HepG2 (cell line): ENCODE results near the gene S100P. TPM values are rescaled to one million over a fixed set of nuclear protein-coding genes. Genes with fewer than 3 reads are reported as not detected.

Source experiments
- BRCA1 ChIP-seq: sonication (generic); formaldehyde crosslinking; IDR thresholded peaks from 2 replicates; pipeline ENCODE4 v1.4.0; 2020; ENCODE audit warnings: missing genetic modification reagents
- EZH2 ChIP-seq: conservative IDR thresholded peaks from 2 replicates; pipeline ENCODE4 v1.6.1; 2012; ENCODE audit warnings: mild to moderate bottlenecking, low read depth, low read length, moderate library complexity
- HINFP ChIP-seq: sonication (generic); formaldehyde crosslinking; IDR thresholded peaks from 2 replicates; pipeline ENCODE4 v1.4.0; 2020; ENCODE audit warnings: low read depth, mild to moderate bottlenecking, missing genetic modification reagents
- HOXA5 ChIP-seq: sonication (generic); formaldehyde crosslinking; IDR thresholded peaks from 2 replicates; pipeline ENCODE4 v1.4.0; 2020; ENCODE audit warnings: missing genetic modification reagents
- JUND ChIP-seq: sonication (generic); formaldehyde crosslinking; IDR thresholded peaks from 2 replicates; pipeline ENCODE4 v1.8.0; 2022; ENCODE audit warnings: mild to moderate bottlenecking, missing genetic modification reagents
- PAWR ChIP-seq: sonication (generic); formaldehyde crosslinking; IDR thresholded peaks from 2 replicates; pipeline ENCODE4 v1.4.0; 2020; ENCODE audit warnings: missing genetic modification reagents, mild to moderate bottlenecking, borderline replicate concordance
- PHB2 ChIP-seq: fragments of 450-650 bp; IDR thresholded peaks from 2 replicates; pipeline ENCODE4 v1.6.1; 2018; ENCODE audit not compliant: partially characterized antibody
- POLR2A ChIP-seq, 2 experiments: IDR thresholded peaks; 2 replicates each; pipeline ENCODE4 v1.6.1; 2011; ENCODE audit warnings: low read depth in 2 of 2, low read length in 2 of 2, mild to moderate bottlenecking in 1 of 2, moderate library complexity in 1 of 2; ENCODE audit not compliant: insufficient read depth in 1 of 2
- TAF1 ChIP-seq: sonication (generic); formaldehyde crosslinking; IDR thresholded peaks from 2 replicates; pipeline ENCODE4 v1.4.0; 2020; ENCODE audit warnings: missing genetic modification reagents
- ZFP41 ChIP-seq: sonication (generic); formaldehyde crosslinking; IDR thresholded peaks from 2 replicates; pipeline ENCODE4 v1.4.0; 2020; ENCODE audit warnings: mild to moderate bottlenecking, missing genetic modification reagents, borderline replicate concordance
- ZKSCAN8 ChIP-seq: IDR thresholded peaks from 2 replicates; pipeline ENCODE4 v1.6.1; 2016; ENCODE audit warnings: borderline replicate concordance, missing genetic modification reagents, missing compliant biosample characterization
- ZNF101 ChIP-seq: sonication (generic); formaldehyde crosslinking; IDR thresholded peaks from 2 replicates; pipeline ENCODE4 v1.4.0; 2020; ENCODE audit warnings: mild to moderate bottlenecking, low read depth, missing genetic modification reagents, borderline replicate concordance
- ZNF605 ChIP-seq: sonication (generic); formaldehyde crosslinking; IDR thresholded peaks from 2 replicates; pipeline ENCODE4 v1.8.0; 2022; ENCODE audit warnings: mild to moderate bottlenecking, missing genetic modification reagents
- ZNF879 ChIP-seq: sonication (generic); formaldehyde crosslinking; IDR thresholded peaks from 2 replicates; pipeline ENCODE4 v1.8.1; 2023; ENCODE audit warnings: missing genetic modification reagents
- polyA plus RNA-seq, 8 experiments: library from polyadenylated mRNA; depleted of rRNA in 3 of 8; stranded (reverse) in 7 of 8; unstranded in 1 of 8; fragments of >200 nt; fragmentation: Illumina TruSeq in 4 of 8; extraction: Trizol in 4 of 8; gene quantifications; 2 replicates each; pipeline versions ENCODE4 v1.2.1 to v1.2.3, GENCODE V29; 2011 to 2016; ENCODE audit warnings: low read depth in 4 of 8, missing spikeins in 1 of 8, mixed read lengths in 1 of 8; ENCODE audit not compliant: insufficient read depth in 1 of 8
- total RNA-seq, 5 experiments: library from RNA; depleted of rRNA; stranded (reverse); fragments of >200 nt; fragmentation: Illumina TruSeq; extraction: Trizol; gene quantifications; 2 replicates each; pipeline ENCODE4 v1.2.3, GENCODE V29; 2016; ENCODE audit warnings: low read depth in 1 of 5
- TF ChIP-seq, protein P1 (sequence below): sonication (generic); formaldehyde crosslinking; IDR thresholded peaks from 2 replicates; pipeline ENCODE4 v1.4.0; 2020; ENCODE audit warnings: missing genetic modification reagents
- TF ChIP-seq, protein P2 (sequence below): sonication (generic); formaldehyde crosslinking; IDR thresholded peaks from 2 replicates; pipeline ENCODE4 v1.4.0; 2020; ENCODE audit warnings: mild to moderate bottlenecking, missing genetic modification reagents, borderline replicate concordance
- TF ChIP-seq, protein P3 (sequence below): sonication (generic); formaldehyde crosslinking; IDR thresholded peaks from 2 replicates; pipeline ENCODE4 v1.8.0; 2022; ENCODE audit warnings: low read depth, missing genetic modification reagents
- TF ChIP-seq, protein P4 (sequence below): sonication (generic); formaldehyde crosslinking; IDR thresholded peaks from 2 replicates; pipeline ENCODE4 v1.8.0; 2022; ENCODE audit warnings: missing genetic modification reagents, low read depth, mild to moderate bottlenecking, borderline replicate concordance

S100P gene
- total and polyA plus RNA-seq, 2 of the 13 experiments (the other 11 are each of a cell fraction or from before 2014, with no cell fraction given) = 278 to 1,649 TPM

DNA sequence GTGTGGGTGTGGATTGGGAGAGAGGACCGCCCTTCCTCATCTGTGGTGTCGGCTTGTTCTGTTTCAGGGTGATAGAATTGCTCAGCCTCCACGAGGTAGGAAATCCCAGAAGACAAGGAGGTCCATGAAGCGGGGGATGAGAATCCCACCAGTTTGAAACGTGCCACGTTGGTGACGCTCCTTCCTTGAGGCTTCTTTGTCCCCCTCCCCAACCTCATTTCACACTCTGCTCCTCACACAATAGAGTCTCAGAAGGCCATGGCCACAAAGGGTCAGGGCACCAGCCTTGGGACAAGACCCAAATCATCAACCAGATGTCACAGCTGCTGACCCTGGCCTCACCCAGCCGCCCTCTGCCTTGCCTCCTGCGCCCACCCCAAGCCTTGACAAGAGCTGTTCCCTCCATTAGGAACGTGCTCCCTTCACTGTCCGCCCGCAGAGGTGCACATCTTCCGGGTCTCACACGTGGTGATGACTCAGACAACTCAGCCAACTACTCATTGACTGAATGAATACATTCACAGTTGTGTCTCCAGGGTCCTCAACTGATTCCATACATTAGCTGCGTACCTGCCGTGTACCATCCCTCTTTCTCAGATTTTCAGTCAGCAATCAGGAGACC, 40.6 kb downstream of the S100P start (continued):
- TF ChIP-seq TAF1 (no peak), BRCA1 (no peak), PAWR (CRISPR knock-in tag) (no peak), ZKSCAN8 (CRISPR knock-in tag) (no peak), HINFP (CRISPR knock-in tag) (no peak), ZNF605 (no peak), JUND (CRISPR knock-in tag) (0 out of 2 replicates have a peak, but pooled peaks have one; percentile 35), ZNF101 (CRISPR knock-in tag) (no peak), PHB2 (no peak), HOXA5 (CRISPR knock-in tag) (no peak), EZH2 (no peak), ZFP41 (CRISPR knock-in tag) (no peak), ZNF879 (CRISPR knock-in tag) (peak; percentile 49; the same call in 1 of the 2 replicates), POLR2A (IDR thresholded peaks at IDR 0.05; ENCODE audit: insufficient read depth in 1 of 2, low read depth in 2 of 2, low read length in 2 of 2) (no peak)
- TF ChIP-seq, protein P1, sequence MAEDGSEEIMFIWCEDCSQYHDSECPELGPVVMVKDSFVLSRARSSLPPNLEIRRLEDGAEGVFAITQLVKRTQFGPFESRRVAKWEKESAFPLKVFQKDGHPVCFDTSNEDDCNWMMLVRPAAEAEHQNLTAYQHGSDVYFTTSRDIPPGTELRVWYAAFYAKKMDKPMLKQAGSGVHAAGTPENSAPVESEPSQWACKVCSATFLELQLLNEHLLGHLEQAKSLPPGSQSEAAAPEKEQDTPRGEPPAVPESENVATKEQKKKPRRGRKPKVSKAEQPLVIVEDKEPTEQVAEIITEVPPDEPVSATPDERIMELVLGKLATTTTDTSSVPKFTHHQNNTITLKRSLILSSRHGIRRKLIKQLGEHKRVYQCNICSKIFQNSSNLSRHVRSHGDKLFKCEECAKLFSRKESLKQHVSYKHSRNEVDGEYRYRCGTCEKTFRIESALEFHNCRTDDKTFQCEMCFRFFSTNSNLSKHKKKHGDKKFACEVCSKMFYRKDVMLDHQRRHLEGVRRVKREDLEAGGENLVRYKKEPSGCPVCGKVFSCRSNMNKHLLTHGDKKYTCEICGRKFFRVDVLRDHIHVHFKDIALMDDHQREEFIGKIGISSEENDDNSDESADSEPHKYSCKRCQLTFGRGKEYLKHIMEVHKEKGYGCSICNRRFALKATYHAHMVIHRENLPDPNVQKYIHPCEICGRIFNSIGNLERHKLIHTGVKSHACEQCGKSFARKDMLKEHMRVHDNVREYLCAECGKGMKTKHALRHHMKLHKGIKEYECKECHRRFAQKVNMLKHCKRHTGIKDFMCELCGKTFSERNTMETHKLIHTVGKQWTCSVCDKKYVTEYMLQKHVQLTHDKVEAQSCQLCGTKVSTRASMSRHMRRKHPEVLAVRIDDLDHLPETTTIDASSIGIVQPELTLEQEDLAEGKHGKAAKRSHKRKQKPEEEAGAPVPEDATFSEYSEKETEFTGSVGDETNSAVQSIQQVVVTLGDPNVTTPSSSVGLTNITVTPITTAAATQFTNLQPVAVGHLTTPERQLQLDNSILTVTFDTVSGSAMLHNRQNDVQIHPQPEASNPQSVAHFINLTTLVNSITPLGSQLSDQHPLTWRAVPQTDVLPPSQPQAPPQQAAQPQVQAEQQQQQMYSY (CRISPR knock-in tag) = no peak
- TF ChIP-seq, protein P2, sequence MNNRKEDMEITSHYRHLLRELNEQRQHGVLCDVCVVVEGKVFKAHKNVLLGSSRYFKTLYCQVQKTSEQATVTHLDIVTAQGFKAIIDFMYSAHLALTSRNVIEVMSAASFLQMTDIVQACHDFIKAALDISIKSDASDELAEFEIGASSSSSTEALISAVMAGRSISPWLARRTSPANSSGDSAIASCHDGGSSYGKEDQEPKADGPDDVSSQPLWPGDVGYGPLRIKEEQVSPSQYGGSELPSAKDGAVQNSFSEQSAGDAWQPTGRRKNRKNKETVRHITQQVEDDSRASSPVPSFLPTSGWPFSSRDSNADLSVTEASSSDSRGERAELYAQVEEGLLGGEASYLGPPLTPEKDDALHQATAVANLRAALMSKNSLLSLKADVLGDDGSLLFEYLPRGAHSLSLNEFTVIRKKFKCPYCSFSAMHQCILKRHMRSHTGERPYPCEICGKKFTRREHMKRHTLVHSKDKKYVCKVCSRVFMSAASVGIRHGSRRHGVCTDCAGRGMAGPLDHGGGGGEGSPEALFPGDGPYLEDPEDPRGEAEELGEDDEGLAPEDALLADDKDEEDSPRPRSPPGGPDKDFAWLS (CRISPR knock-in tag) = no peak
- TF ChIP-seq, protein P3, sequence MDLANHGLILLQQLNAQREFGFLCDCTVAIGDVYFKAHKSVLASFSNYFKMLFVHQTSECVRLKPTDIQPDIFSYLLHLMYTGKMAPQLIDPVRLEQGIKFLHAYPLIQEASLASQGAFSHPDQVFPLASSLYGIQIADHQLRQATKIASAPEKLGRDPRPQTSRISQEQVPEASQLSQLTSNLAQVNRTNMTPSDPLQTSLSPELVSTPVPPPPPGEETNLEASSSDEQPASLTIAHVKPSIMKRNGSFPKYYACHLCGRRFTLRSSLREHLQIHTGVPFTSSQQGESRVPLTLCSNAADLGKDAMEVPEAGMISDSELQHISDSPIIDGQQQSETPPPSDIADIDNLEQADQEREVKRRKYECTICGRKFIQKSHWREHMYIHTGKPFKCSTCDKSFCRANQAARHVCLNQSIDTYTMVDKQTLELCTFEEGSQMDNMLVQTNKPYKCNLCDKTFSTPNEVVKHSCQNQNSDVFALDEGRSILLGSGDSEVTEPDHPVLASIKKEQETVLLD (CRISPR knock-in tag) = no peak
- TF ChIP-seq, protein P4, sequence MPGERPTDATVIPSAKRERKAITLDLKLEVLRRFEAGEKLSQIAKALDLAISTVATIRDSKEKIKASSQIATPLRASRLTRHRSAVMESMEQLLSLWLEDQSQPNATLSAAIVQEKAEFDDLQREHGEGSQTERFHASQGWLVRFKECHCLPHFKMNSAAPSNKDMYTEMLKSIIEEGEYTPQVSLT = no peak
